Renal pelvis (tissue), 12 donors: ENCODE results near the gene HSPD1. TPM values are rescaled to one million over a fixed set of nuclear protein-coding genes. Genes with fewer than 3 reads are reported as not detected.

Experiments used
- DNase-seq: peaks from one replicate; pipeline ENCODE4 v3.0.0-alpha.2; 2013
- long read RNA-seq, 16 experiments: transcript quantifications; one replicate each; lab custom pipeline, GENCODE V29; 2026
- polyA plus RNA-seq, 3 donors: library from polyadenylated mRNA; unstranded; fragments of 120-200 nt; gene quantifications; one replicate each; pipeline ENCODE4 v1.2.1, GENCODE V29; 2013; ENCODE audit not compliant: insufficient read length in 3 of 3

Gene HSPD1
- polyA plus RNA-seq, result 100 to 1,000 TPM; 575 to 646 (median 605) TPM
- long read RNA-seq, donor 1, transcript HSPD1-210 (3 exons, 714 nt), result minor isoform, 9 of 1,952 reads
- long read RNA-seq, donor 1, transcript HSPD1-202 (12 exons, 2,455 nt), result major isoform, 103 of 1,952 reads
- long read RNA-seq, donor 1, partial matches to known transcripts, result 1,748 of 1,952 reads
- long read RNA-seq, donor 1, other reads (novel, unspliced or antisense), result 89 of 1,952 reads
- long read RNA-seq, donor 2, transcript HSPD1-213 (4 exons, 648 nt), result minor isoform, 5 of 2,189 reads
- long read RNA-seq, donor 2, transcript HSPD1-202 (12 exons, 2,455 nt), result major isoform, 128 of 2,189 reads
- long read RNA-seq, donor 2, transcript HSPD1-211 (4 exons, 853 nt), result minor isoform, 7 of 2,189 reads
- long read RNA-seq, donor 2, transcript HSPD1-210 (3 exons, 714 nt), result minor isoform, 10 of 2,189 reads
- long read RNA-seq, donor 2, partial matches to known transcripts, result 1,383 of 2,189 reads
- long read RNA-seq, donor 2, other reads (novel, unspliced or antisense), result 655 of 2,189 reads
- long read RNA-seq, donor 3, transcript HSPD1-202 (12 exons, 2,455 nt), result major isoform, 62 of 1,277 reads
- long read RNA-seq, donor 3, transcript HSPD1-211 (4 exons, 853 nt), result minor isoform, 5 of 1,277 reads
- long read RNA-seq, donor 3, transcript HSPD1-210 (3 exons, 714 nt), result minor isoform, 13 of 1,277 reads
- long read RNA-seq, donor 3, partial matches to known transcripts, result 1,144 of 1,277 reads
- long read RNA-seq, donor 3, other reads (novel, unspliced or antisense), result 50 of 1,277 reads
- long read RNA-seq, donor 4, transcript HSPD1-202 (12 exons, 2,455 nt), result major isoform, 93 of 503 reads
- long read RNA-seq, donor 4, transcript HSPD1-210 (3 exons, 714 nt), result minor isoform, 9 of 503 reads
- long read RNA-seq, donor 4, partial matches to known transcripts, result 384 of 503 reads
- long read RNA-seq, donor 4, other reads (novel, unspliced or antisense), result 12 of 503 reads
- long read RNA-seq, donor 5, transcript HSPD1-210 (3 exons, 714 nt), result minor isoform, 18 of 1,087 reads
- long read RNA-seq, donor 5, transcript HSPD1-202 (12 exons, 2,455 nt), result major isoform, 30 of 1,087 reads
- long read RNA-seq, donor 5, partial matches to known transcripts, result 971 of 1,087 reads
- long read RNA-seq, donor 5, other reads (novel, unspliced or antisense), result 65 of 1,087 reads
- long read RNA-seq, donor 6, transcript HSPD1-202 (12 exons, 2,455 nt), result major isoform, 105 of 1,694 reads
- long read RNA-seq, donor 6, transcript HSPD1-211 (4 exons, 853 nt), result minor isoform, 5 of 1,694 reads
- long read RNA-seq, donor 6, transcript HSPD1-210 (3 exons, 714 nt), result minor isoform, 12 of 1,694 reads
- long read RNA-seq, donor 6, partial matches to known transcripts, result 1,068 of 1,694 reads
- long read RNA-seq, donor 6, other reads (novel, unspliced or antisense), result 501 of 1,694 reads
- long read RNA-seq, donor 7, transcript HSPD1-202 (12 exons, 2,455 nt), result major isoform, 86 of 1,710 reads
- long read RNA-seq, donor 7, transcript HSPD1-211 (4 exons, 853 nt), result minor isoform, 5 of 1,710 reads
- long read RNA-seq, donor 7, transcript HSPD1-210 (3 exons, 714 nt), result minor isoform, 30 of 1,710 reads
- long read RNA-seq, donor 7, partial matches to known transcripts, result 1,040 of 1,710 reads
- long read RNA-seq, donor 7, other reads (novel, unspliced or antisense), result 547 of 1,710 reads
- long read RNA-seq, donor 8, transcript HSPD1-202 (12 exons, 2,455 nt), result major isoform, 20 of 142 reads
- long read RNA-seq, donor 8, partial matches to known transcripts, result 116 of 142 reads
- long read RNA-seq, donor 8, other reads (novel, unspliced or antisense), result 0 of 142 reads
- long read RNA-seq, donor 9, transcript HSPD1-211 (4 exons, 853 nt), result minor isoform, 7 of 1,814 reads
- long read RNA-seq, donor 9, transcript HSPD1-202 (12 exons, 2,455 nt), result major isoform, 80 of 1,814 reads
- long read RNA-seq, donor 9, transcript HSPD1-210 (3 exons, 714 nt), result minor isoform, 21 of 1,814 reads
- long read RNA-seq, donor 9, partial matches to known transcripts, result 1,660 of 1,814 reads
- long read RNA-seq, donor 9, other reads (novel, unspliced or antisense), result 43 of 1,814 reads
- long read RNA-seq, donor 10, transcript HSPD1-210 (3 exons, 714 nt), result minor isoform, 21 of 1,517 reads
- long read RNA-seq, donor 10, transcript HSPD1-211 (4 exons, 853 nt), result minor isoform, 6 of 1,517 reads
- long read RNA-seq, donor 10, transcript HSPD1-202 (12 exons, 2,455 nt), result major isoform, 54 of 1,517 reads
- long read RNA-seq, donor 10, partial matches to known transcripts, result 924 of 1,517 reads
- long read RNA-seq, donor 10, other reads (novel, unspliced or antisense), result 507 of 1,517 reads
- long read RNA-seq, donor 11, transcript HSPD1-210 (3 exons, 714 nt), result minor isoform, 11 of 1,002 reads
- long read RNA-seq, donor 11, transcript HSPD1-202 (12 exons, 2,455 nt), result major isoform, 41 of 1,002 reads
- long read RNA-seq, donor 11, partial matches to known transcripts, result 596 of 1,002 reads
- long read RNA-seq, donor 11, other reads (novel, unspliced or antisense), result 349 of 1,002 reads
- long read RNA-seq, donor 12, transcript HSPD1-210 (3 exons, 714 nt), result minor isoform, 16 of 1,838 reads
- long read RNA-seq, donor 12, transcript HSPD1-202 (12 exons, 2,455 nt), result major isoform, 131 of 1,838 reads
- long read RNA-seq, donor 12, transcript HSPD1-211 (4 exons, 853 nt), result minor isoform, 8 of 1,838 reads
- long read RNA-seq, donor 12, partial matches to known transcripts, result 1,626 of 1,838 reads
- long read RNA-seq, donor 12, other reads (novel, unspliced or antisense), result 50 of 1,838 reads
- long read RNA-seq, donor 13, transcript HSPD1-210 (3 exons, 714 nt), result major isoform, 28 of 349 reads
- long read RNA-seq, donor 13, transcript HSPD1-202 (12 exons, 2,455 nt), result minor isoform, 21 of 349 reads
- long read RNA-seq, donor 13, partial matches to known transcripts, result 296 of 349 reads
- long read RNA-seq, donor 13, other reads (novel, unspliced or antisense), result 0 of 349 reads
- long read RNA-seq, donor 14, result 0 reads
- long read RNA-seq, donor 15, transcript HSPD1-202 (12 exons, 2,455 nt), result major isoform, 160 of 749 reads
- long read RNA-seq, donor 15, transcript HSPD1-210 (3 exons, 714 nt), result minor isoform, 17 of 749 reads
- long read RNA-seq, donor 15, partial matches to known transcripts, result 543 of 749 reads
- long read RNA-seq, donor 15, other reads (novel, unspliced or antisense), result 25 of 749 reads
- long read RNA-seq, donor 16, transcript HSPD1-202 (12 exons, 2,455 nt), result major isoform, 84 of 1,705 reads
- long read RNA-seq, donor 16, transcript HSPD1-211 (4 exons, 853 nt), result minor isoform, 5 of 1,705 reads
- long read RNA-seq, donor 16, transcript HSPD1-210 (3 exons, 714 nt), result minor isoform, 22 of 1,705 reads
- long read RNA-seq, donor 16, partial matches to known transcripts, result 1,491 of 1,705 reads
- long read RNA-seq, donor 16, other reads (novel, unspliced or antisense), result 100 of 1,705 reads

DNA sequence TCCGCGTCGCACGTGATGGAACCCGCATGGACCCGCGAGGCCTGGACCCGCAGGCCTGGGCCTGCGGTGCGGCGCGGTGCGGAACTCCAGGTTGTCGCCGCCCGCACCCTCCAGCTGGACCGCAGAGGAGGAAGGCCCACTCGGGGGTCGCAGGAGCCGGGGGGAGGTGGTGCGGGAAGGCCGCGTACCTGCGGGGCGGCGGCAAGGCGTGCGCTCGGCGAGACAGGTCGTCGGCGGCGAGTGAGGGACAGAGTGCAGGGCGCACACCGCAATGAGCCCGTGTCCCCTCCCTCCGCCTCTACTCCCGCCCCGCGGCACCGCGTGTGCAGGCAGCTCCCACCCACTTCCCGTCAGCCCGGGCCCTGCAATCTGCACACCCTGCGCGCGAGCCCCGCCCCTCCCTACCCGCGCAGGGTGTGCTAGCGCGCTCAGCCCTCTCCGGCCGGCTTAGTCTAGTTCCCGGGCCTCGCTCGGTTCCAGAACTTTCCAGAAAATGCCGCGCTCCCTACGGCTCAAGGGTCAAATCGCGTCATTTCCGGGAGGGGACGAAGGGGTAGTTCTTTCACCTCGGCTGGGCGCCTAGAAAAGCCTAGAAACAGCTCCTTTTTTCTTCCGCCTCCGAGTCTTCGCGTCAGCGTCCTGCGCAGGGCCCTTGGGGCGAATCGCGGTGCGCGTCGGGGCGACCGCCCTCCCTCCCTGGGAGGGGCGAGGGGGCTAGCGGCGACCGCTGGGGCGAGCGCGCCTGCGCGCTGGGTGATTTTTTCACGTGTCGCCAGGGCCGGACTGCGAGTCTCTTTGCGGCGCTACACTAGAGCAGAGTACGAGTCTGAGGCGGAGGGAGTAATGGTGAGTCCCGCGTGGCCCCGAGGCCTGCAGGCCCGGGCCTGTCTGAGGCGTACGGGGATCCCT lies at the start of gene HSPD1, which contains the start of gene HSPE1:
HSPD1 (minus strand) TSS at position 247 of the 909 bp plus-strand sequence. CDS start 992 bp downstream, outside the sequence.
HSPE1 (plus strand) TSS at position 786 of the 909 bp plus-strand sequence; CDS start at position 844, 58 bp downstream.
- DNase-seq, result peak; percentile 100

DNA sequence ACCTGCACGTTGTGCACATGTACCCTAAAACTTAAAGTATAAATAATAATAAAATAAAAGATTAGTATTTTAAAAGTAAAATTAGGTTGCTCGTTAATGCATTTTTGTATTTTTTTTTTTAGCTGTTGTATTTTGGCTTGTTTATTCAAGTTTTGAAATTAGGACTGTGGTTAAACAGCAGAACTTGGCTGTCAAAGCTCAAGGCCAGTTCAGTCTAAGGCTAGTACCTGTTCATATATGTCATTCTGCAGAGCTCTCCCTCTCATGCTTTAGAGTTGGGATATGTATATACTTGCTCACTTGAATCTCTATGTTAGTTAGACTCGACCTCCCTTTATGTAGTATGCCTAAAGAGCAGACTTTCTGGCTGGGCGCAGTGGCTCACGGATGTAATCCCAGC lies 48.9 kb upstream of the HSPD1 start:
- no peak for DNase-seq

GRCh38 chr2:197547163-197547900 lies 47.7 kb upstream of the HSPD1 start:
- DNase-seq, result no peak

- no peak for DNase-seq
These were observed 43.6 kb upstream of the HSPD1 start for GRCh38 chr2:197543206-197543605.

DNA sequence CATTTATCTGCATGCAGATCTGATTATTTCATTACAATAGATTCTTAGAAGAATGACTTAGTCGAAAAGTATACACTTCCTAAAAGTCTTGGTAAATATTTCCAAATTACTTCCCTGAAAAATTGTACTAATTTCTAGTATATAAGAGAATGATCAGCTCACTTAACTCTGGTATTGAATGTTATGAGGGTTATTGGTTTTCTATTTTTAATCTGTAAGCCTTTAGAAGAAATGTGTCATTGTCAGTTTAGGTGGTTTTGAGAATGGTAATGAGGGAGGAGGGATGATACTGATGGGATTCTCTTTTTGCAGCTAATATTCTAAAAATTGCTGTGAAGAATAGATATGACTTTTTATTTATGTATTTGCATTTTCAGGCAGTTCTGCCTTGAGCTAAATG lies 40.1 kb upstream of the HSPD1 start:
- no peak for DNase-seq

DNA sequence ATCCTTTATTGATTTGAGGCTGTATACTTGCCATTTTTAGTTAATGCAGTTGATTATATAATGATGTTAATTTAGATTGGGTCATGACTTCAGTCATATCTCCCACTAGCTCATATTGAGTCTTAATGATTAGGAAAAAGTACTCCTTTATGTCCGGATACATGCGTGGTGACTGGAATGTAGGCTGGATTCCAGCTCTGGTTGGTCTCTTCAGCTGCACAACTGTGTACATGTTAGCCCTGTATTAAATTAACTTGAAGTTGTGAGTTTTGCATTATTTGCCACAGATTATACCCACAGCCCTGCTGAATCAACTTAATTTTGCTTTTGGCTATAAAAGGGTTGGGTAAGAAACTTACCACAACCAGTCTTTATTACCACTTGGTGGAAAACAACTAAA lies 38.8 kb upstream of the HSPD1 start:
- no peak for DNase-seq

GRCh38 chr2:197517150-197517549 lies 17.5 kb upstream of the HSPD1 start:
- no peak for DNase-seq

DNA sequence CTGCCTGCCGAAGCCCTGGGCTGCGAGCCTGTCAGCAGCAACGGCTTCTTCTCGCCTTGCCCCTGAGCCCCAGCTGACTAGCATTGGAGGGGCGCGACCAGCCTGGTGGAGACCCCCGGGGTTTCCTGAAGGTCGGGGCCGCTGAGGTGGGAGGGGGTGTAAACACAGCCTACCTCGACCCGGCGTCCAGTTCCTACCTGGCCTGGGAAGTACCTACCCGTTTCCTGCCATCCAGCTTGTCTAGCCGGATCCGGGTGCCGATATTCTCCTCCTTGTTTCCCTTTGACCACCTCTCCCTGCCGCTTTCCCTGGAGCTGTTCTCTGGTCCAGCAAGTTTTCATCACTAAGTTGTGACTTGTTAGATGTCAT lies 16.7 kb upstream of the HSPD1 start:
- peak; percentile 34 for DNase-seq

- peak; percentile 95 for DNase-seq
These were observed 16.2 kb upstream of the HSPD1 start, which contains the start of gene MOB4 for GRCh38 chr2:197515739-197516392. Gene MOB4 (plus strand): TSS chr2:197516066. CDS start chr2:197516087, 21 bp downstream.

- no peak for DNase-seq
These were observed 15.7 kb upstream of the HSPD1 start for GRCh38 chr2:197515315-197515738.

- no peak for DNase-seq
These were observed 15.1 kb upstream of the HSPD1 start for GRCh38 chr2:197514754-197515153.

- DNase-seq, result no peak
These were observed 14.3 kb upstream of the HSPD1 start for GRCh38 chr2:197513915-197514314.

GRCh38 chr2:197506658-197507057 lies 7.0 kb upstream of the HSPD1 start:
- no peak for DNase-seq

DNA sequence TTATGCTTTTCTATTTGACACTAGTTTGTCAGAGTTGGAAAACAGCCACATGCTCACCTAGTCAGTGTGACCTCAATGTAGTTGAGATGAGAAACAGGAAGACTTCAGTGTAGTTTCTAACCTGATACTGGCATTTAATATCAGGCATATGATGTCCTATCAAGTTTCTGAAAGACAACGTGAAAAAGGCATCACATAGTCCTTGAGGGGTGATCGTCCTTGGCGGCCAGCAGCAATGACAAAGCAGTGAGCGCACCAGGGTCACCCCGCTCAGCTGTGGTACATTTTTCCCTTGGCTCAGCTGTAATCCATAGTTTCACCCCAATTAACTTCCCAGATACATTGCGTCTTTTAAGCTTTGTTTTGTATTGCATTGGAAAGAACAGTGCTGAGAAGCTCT lies 4.9 kb upstream of the HSPD1 start:
- no peak for DNase-seq
